IPS-18a (cell line): Measurements from ENCODE around the gene ULK3.

ENCODE experiments used
- H3K27ac ChIP-seq: one replicate; pipeline ENCODE4 v1.5.1; 2013; ENCODE audit warnings: low read length
- H3K27me3 ChIP-seq: one replicate; pipeline ENCODE4 v1.6.1; 2013; ENCODE audit warnings: mild to moderate bottlenecking, low read length; ENCODE audit not compliant: control insufficient read depth, insufficient read depth
- H3K36me3 ChIP-seq: one replicate; pipeline ENCODE4 v1.6.1; 2013; ENCODE audit warnings: low read depth, low read length; ENCODE audit not compliant: control insufficient read depth
- H3K4me1 ChIP-seq: one replicate; pipeline ENCODE4 v1.6.1; 2013; ENCODE audit warnings: low read depth, low read length; ENCODE audit not compliant: control insufficient read depth
- H3K4me3 ChIP-seq: one replicate; pipeline ENCODE4 v1.5.1; 2013; ENCODE audit warnings: low read length
- H3K9ac ChIP-seq: one replicate; pipeline ENCODE4 v1.6.1; 2013; ENCODE audit warnings: mild to moderate bottlenecking, low read length, moderate library complexity
- H3K9me3 ChIP-seq: one replicate; pipeline ENCODE4 v1.6.1; 2013; ENCODE audit warnings: low read depth, low read length; ENCODE audit not compliant: control insufficient read depth

The ULK3 gene

DNA sequence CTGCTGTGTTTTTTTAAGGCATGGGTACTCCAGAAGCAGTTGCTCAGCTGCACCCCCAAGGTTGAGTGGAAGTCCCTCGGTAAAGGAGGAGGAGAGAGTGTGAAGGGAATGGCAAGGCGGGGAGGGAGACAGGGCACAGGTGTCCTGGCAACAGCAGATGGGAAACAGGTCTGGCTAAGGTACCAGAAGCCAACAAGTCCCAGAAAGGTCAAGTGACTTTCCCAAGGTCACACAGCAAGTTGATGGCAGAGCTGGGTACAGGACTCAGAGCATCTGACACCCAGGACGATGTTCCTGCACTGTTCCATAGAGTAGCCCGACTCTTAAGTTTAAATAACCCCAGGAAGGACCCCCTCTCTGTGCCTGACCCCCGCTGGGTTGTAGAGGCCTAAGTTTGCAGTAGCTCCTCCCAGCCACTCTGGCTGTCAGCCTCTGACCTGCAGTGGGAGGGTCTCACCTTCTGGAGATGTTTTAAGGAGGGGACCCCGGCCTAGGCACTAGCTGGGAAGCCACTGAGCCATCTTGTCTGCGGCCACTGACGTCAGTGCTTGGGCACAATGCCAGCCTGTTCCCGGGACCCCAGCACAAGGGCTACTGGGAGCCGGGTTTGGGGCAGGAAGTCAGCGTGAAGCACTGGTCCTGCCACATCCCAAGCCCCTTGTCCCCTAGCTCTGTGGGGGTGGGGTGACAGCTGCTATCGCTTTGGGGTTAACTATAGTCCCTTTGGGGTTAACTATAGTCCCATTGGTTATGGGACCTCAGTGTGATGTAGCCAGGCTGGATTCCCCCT lies 50.5 kb downstream of the ULK3 start:
- peaks cover 19% of the 10 kb centered on the region for H3K4me1 ChIP-seq
- no peaks in the 10 kb centered on the region for H3K27me3 ChIP-seq
- H3K9me3 ChIP-seq: no peaks in the 10 kb centered on the region
- H3K9ac ChIP-seq: no peak overlapping the region
- H3K4me3 ChIP-seq: no peak overlapping the region
- no peaks in the 10 kb centered on the region for H3K36me3 ChIP-seq
- H3K27ac ChIP-seq: no peak overlapping the region

DNA sequence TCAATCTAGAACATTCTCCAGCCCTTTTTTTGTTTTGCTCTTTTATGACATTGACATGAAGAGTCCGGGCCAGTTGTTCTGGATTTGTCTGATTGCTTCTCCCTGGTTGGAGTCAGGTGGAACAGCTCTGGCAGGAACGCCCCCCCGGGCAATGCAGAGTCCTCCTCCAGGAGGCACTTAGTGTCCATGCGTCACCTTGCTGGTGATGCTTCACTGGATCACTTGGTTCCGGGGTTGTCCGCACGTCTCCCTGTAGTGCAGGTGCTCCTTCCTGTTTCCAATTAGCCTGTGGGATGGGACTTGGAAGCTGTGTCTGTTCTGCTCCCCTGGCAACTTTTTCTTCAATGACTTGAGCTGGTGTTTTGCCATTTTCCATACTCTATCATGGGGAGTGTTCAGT lies 51.3 kb downstream of the ULK3 start:
- Histone ChIP-seq H3K27ac (no peak overlapping the region), H3K9ac (no peak overlapping the region), H3K9me3 (no peaks in the 10 kb centered on the region), H3K27me3 (no peaks in the 10 kb centered on the region), H3K36me3 (no peaks in the 10 kb centered on the region), H3K4me3 (no peak overlapping the region), H3K4me1 (peaks cover 19% of the 10 kb centered on the region)

DNA sequence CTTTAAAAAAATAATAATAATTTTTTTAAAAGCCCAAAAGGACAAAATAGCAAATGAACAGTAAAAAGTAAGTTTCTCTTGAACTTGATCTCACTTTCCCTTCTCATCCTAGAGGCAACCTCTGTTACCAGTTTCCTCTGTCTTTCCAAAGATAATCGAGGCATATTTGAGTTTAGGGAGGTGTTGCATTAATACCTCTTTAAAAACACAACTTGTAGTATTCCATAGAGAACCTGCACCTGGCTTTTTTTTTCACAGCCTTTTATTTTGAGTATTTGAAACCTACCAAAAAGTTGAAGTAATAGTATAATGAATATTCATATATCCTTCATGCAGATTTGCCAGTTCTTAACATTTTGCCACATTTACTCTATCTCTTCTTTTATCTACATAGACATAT lies 51.9 kb downstream of the ULK3 start:
- H3K4me3 ChIP-seq: no peak overlapping the region
- no peak overlapping the region for H3K27ac ChIP-seq

DNA sequence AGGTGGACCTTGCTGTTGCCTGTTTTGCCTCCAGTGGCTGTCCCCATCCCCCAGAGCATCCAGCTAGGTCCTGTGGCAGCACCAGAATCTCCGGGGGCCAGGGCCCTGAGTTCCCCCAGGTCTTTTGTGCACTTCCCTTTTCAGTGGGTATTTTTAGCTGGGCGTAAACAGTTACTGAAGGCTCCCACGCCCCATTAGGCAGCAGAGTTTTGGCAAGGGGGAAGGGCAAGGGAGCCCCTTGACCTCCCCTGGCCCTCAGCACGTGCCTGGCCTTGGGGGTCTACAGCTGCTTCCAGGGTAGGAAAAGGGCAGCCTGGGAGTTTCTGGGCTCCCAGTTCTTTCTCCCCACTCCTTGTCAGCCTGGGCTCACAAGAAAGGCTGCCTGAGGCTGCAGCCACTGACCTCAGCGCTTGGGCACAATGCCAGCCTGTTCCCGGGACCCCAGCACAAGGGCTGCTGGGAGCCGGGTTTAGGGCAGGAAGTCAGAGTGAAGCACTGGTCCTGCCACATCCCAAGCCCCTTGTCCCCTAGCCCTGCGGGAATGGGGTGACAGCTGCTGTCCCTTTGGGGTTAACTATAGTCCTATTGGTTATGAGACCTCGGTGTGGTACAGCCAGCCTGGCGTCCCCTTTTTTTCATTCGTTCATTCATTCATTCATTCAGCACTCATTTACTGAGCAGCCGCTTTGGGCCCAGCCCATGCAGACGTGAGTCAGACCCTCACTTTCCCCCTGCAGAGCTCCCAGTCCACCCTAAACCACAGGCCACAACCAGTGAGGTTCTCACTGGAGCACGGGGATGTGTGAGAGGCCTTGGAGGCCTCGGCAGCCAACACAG lies 52.7 kb downstream of the ULK3 start:
- Histone ChIP-seq H3K9ac (no peak overlapping the region), H3K4me3 (no peak overlapping the region), H3K27me3 (no peaks in the 10 kb centered on the region), H3K27ac (no peak overlapping the region), H3K36me3 (no peaks in the 10 kb centered on the region), H3K4me1 (peaks cover 19% of the 10 kb centered on the region), H3K9me3 (no peaks in the 10 kb centered on the region)

More for the DNA sequence above, 51.9 kb downstream of the ULK3 start:
- Histone ChIP-seq H3K4me1 (peaks cover 19% of the 10 kb centered on the region), H3K27me3 (no peaks in the 10 kb centered on the region), H3K9me3 (no peaks in the 10 kb centered on the region), H3K9ac (no peak overlapping the region), H3K36me3 (no peaks in the 10 kb centered on the region)

DNA sequence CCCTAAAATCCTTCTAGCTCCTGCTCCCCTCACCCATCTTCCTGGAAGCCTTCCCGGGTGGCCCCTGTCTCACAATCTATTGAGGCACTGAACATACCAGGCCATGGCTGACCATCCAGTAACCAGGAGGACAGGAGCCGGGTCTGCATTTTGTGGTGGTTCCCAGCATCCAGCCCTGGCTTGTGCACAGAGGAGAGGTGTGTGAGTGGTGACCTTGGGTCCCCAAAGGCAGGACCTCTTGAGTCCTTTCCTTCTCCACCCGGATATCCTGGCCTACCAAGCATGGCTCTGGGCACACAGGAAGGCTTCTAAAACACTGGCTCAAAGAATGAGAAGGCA lies 53.2 kb downstream of the ULK3 start:
- no peaks in the 10 kb centered on the region for H3K27me3 ChIP-seq
- no peaks in the 10 kb centered on the region for H3K36me3 ChIP-seq
- no peaks in the 10 kb centered on the region for H3K9me3 ChIP-seq
- H3K27ac ChIP-seq: no peak overlapping the region
- H3K4me1 ChIP-seq: peaks cover 19% of the 10 kb centered on the region
- no peak overlapping the region for H3K9ac ChIP-seq
- no peak overlapping the region for H3K4me3 ChIP-seq

DNA sequence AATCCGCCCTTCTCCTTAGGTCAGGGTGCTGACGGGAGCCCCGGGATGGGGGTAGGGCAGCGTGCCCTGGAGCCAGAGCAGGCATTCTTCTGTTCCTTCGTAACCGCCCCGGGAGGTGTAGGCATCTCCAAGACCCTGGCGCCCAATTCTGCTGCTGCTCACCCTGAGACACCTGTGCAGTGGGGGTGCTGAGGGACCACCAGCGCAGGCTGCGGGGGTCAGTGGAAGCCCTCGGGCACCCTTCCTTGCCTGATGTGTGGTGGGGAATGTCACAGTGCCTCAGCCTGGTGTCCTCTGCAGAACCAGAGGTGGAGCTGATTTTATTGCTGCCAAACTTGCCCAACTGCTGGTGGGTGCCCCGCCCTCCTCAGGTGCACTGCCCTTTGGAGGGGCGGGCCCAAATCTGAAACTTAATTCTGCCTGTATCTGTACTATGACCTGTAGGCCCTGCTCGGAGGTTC lies 53.8 kb downstream of the ULK3 start:
- H3K9ac ChIP-seq: no peak overlapping the region
- no peaks in the 10 kb centered on the region for H3K36me3 ChIP-seq
- H3K27ac ChIP-seq: no peak overlapping the region
- no peaks in the 10 kb centered on the region for H3K9me3 ChIP-seq
- peaks cover 19% of the 10 kb centered on the region for H3K4me1 ChIP-seq
- no peaks in the 10 kb centered on the region for H3K27me3 ChIP-seq
- H3K4me3 ChIP-seq: no peak overlapping the region

DNA sequence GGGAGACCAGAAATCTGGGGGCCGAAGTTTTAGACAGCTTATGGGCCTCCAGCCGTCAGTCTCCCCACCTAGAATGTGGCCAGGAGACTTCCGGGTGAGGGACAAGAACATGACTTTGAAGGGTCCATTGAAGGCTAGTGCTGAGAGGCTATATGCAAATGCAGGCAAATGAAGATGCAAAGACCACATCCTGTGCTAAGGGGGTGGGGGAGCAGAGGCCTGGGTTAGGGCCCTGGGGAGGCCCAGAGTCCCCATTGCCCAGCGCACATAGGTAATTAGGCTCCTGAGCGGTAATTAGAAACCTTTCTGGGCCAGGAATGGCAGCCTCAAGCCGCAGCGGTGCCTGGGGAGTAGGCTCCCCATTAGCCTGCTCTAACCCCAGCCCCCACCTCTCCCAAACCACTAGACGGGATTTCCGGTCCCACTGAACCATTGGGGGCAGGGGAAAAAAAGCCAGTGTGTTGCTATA lies 54.2 kb downstream of the ULK3 start:
- Histone ChIP-seq H3K27ac (no peak overlapping the region), H3K9ac (no peak overlapping the region), H3K27me3 (no peaks in the 10 kb centered on the region), H3K4me1 (peaks cover 20% of the 10 kb centered on the region), H3K36me3 (no peaks in the 10 kb centered on the region), H3K4me3 (no peak overlapping the region), H3K9me3 (no peaks in the 10 kb centered on the region)

DNA sequence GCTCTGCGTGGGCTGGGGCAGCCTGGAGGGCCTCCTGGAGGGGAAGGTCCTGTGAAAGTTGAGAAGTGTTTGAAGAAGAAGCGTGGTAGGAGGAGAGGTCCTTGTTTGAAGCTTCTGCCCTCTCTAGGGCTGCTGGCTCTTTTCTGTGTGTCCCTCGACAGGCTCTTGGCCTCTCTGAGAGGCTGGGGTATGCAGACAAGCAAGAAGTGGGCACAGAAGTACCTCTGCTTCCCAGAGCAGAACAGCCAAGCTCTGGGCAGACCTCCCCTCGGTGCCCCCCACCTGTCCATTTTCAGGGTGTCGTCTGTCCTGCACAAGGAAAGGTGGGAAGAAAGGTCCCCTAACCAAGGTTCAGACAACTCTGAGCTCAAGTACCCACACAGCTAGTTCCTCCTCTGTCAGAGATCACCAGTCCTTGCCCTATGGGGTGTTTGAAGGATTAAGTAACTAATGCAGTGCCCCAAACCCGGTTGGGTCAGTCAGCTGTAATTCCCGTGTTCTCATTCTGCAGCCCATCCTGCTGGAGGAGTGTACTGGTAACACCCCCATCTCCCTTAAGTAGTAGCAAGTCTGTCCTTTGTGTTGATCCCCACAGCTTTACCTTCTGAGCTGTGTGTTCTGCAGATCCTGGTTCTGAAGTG lies 54.8 kb downstream of the ULK3 start:
- Histone ChIP-seq H3K36me3 (no peaks in the 10 kb centered on the region), H3K4me1 (peaks cover 26% of the 10 kb centered on the region), H3K9ac (no peak overlapping the region), H3K27me3 (no peaks in the 10 kb centered on the region), H3K9me3 (no peaks in the 10 kb centered on the region), H3K27ac (no peak overlapping the region), H3K4me3 (no peak overlapping the region)

DNA sequence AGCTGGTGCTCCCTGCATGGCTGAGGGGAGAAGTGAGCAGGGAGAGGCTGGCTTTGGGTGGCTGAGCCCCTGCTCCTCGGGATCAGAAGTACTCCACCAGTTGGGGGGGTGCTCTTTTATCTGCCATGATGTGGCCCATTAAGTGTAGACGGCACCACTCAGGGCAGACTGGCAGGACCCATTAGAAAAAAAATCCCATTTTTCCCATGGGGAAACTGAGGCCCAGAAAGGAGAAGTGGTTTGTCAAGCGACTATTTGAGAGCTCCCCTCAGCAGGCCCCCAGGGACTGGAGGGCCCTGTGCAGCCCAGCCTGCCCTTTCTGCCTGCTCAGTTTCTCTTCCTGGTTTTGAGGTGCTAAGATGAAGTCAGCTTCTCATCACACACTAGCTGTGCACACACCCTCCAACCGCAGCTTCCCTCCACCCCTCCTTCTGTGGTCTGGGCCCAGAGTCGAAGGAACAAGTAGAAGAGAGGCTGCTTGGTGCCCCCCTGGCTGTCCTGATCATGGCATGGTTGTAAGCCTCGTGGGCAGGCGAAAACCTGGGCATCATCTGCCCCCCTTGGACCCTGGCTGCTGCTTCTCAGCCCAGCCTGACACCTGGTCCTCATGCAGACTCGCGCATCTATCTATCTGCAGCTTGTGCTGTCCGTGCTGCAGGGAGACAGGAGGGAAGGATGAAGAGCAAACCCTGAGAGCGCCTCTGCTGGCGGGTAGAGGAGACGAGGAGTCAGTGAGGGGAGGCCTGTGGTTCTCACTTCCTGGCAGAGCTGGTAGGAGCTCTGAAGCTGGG lies 55.5 kb downstream of the ULK3 start:
- Histone ChIP-seq H3K9ac (no peak overlapping the region), H3K4me3 (no peak overlapping the region), H3K27ac (no peak overlapping the region), H3K27me3 (no peaks in the 10 kb centered on the region), H3K9me3 (no peaks in the 10 kb centered on the region), H3K36me3 (no peaks in the 10 kb centered on the region), H3K4me1 (peaks cover 29% of the 10 kb centered on the region)

DNA sequence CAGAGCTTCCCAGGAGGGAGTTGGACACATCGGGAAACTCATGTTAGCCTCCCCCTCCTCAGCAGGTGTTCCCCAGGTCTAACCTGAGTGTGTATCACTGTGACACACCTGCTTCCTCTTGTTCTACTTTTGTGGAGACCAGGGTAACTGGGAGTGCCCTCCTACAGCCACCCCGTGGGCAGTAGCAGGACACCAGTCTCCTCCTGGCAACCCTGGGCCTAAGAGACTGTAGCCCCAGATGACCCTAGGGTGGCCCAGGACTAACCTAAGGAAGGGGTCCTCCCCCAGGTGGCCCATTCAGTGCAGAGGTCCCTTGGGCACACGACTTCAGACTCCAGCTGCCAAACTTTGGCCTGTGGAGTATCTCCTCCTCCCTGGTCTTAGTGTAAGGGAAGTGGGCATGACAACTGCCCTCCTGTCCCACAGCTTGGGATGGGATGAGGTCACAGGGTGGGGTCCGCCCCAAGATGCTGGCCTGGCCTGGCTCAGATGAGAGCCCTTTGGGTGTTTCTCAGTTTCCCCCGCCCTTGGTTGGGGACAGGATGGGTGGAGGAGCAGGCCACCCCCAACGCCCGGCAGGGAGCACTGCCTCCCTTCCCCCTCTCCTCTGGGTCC lies 56.3 kb downstream of the ULK3 start:
- H3K27me3 ChIP-seq: no peaks in the 10 kb centered on the region
- H3K9ac ChIP-seq: no peak overlapping the region
- H3K27ac ChIP-seq: no peak overlapping the region
- H3K36me3 ChIP-seq: no peaks in the 10 kb centered on the region
- no peaks in the 10 kb centered on the region for H3K9me3 ChIP-seq
- no peak overlapping the region for H3K4me3 ChIP-seq
- peaks cover 29% of the 10 kb centered on the region for H3K4me1 ChIP-seq
